ENCODE measurements around the gene RAB11B. TPM values are rescaled to one million over a fixed set of nuclear protein-coding genes. Genes with fewer than 3 reads are reported as not detected.
"Not testable (repeated sequence)": the region's sequence is repeated elsewhere in the genome, so short reads cannot be mapped to it uniquely, and the experiment has no call there.

Gene RAB11B
- total RNA-seq = 10 to 100 TPM; 39.5 to 57.7 (median 41.3) TPM

GRCh38 chr19:8389891-8390616, at the start of gene RAB11B:
Gene RAB11B (plus strand): TSS chr19:8390360. CDS start chr19:8390417, 57 bp downstream.
- Histone ChIP-seq H3K36me3 (no peaks in the 10 kb centered on the region), H3K27ac (peak within 1 kb of the TSS; percentile 100), H3K27me3 (no peaks in the 10 kb centered on the region), H3K9me3 (no peaks in the 10 kb centered on the region), H3K4me3 (peak within 1 kb of the TSS; percentile 96 to 98 (median 96)), H3K4me1 (peaks cover 5 to 27% of the 10 kb centered on the region in 2 donors)
- intact Hi-C loops (cut with DNase I; ENCODE audit: low total_unique reads) = no loop called here
- TF ChIP-seq, protein P1, sequence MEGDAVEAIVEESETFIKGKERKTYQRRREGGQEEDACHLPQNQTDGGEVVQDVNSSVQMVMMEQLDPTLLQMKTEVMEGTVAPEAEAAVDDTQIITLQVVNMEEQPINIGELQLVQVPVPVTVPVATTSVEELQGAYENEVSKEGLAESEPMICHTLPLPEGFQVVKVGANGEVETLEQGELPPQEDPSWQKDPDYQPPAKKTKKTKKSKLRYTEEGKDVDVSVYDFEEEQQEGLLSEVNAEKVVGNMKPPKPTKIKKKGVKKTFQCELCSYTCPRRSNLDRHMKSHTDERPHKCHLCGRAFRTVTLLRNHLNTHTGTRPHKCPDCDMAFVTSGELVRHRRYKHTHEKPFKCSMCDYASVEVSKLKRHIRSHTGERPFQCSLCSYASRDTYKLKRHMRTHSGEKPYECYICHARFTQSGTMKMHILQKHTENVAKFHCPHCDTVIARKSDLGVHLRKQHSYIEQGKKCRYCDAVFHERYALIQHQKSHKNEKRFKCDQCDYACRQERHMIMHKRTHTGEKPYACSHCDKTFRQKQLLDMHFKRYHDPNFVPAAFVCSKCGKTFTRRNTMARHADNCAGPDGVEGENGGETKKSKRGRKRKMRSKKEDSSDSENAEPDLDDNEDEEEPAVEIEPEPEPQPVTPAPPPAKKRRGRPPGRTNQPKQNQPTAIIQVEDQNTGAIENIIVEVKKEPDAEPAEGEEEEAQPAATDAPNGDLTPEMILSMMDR (IDR thresholded peaks at IDR 0.05) = peak in 2 of 3 donors; percentile 5 to 15
- TF ChIP-seq POLR2AphosphoS5 (IDR thresholded peaks at IDR 0.05) = peak; percentile 72 to 90 (median 74)
- TF ChIP-seq POLR2A (IDR thresholded peaks at IDR 0.05) = peak; percentile 59
- peak; percentile 99 to 100 for DNase-seq (ENCODE audit: low spot score in 2 of 2)

GRCh38 chr19:8341504-8341903, 48.7 kb upstream of the RAB11B start:
- H3K4me1 ChIP-seq; intact Hi-C loops (cut with DNase I; ENCODE audit: low total_unique reads); H3K36me3 ChIP-seq; DNase-seq (ENCODE audit: low spot score in 2 of 2); H3K9me3 ChIP-seq: not testable (repeated sequence)
- peak overlapping the region in 1 of 2 donors; percentile 92 for H3K27ac ChIP-seq
- H3K27me3 ChIP-seq = peaks cover 4 to 13% of the 10 kb centered on the region in 2 donors
- peak overlapping the region in 1 of 3 donors; percentile 79 for H3K4me3 ChIP-seq

DNA sequence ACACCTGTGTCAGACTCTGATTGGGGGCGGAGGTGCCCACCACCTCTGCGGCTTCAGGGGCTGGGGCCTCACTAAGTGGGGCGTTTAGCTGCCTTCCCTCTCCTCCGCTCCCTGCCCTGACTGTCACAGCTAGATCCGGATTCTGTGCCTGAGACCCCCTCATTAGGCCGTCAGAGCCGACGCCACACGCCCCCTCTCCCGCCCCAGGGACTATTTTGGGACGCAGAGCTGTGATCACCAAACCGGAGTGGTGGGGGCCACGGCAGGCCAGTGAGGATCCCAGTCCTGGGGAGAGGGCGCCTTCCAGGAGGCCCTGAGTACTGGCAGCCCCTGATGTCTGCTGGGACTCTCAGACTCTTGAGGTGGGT, 47.9 kb upstream of the RAB11B start:
- Histone ChIP-seq H3K27ac (peak overlapping the region; percentile 74 to 92), H3K4me3 (peak overlapping the region; percentile 49 to 79 (median 57)), H3K36me3 (no peaks in the 10 kb centered on the region), H3K9me3 (no peaks in the 10 kb centered on the region), H3K4me1 (peaks cover 0 to 3% of the 10 kb centered on the region in 2 donors), H3K27me3 (peaks cover 4 to 13% of the 10 kb centered on the region in 2 donors)
- intact Hi-C loops (cut with DNase I; ENCODE audit: low total_unique reads) = no loop called here
- TF ChIP-seq POLR2A (IDR thresholded peaks at IDR 0.05) (no peak), POLR2AphosphoS5 (IDR thresholded peaks at IDR 0.05) (no peak)
- TF ChIP-seq, protein P1 (IDR thresholded peaks at IDR 0.05) = no peak
- no peak for DNase-seq (ENCODE audit: low spot score in 2 of 2)

GRCh38 chr19:8342684-8343482, 47.3 kb upstream of the RAB11B start, which contains the start of gene KANK3:
Gene KANK3 (minus strand): TSS chr19:8343262. CDS start chr19:8337828, 5,434 bp downstream.
- Histone ChIP-seq H3K27ac (peak within 1 kb of the TSS; percentile 74 to 92), H3K4me3 (peak within 1 kb of the TSS; percentile 49 to 79 (median 57)), H3K27me3 (peaks cover 4 to 9% of the 10 kb centered on the region in 2 donors), H3K36me3 (no peaks in the 10 kb centered on the region), H3K4me1 (peaks cover 0 to 3% of the 10 kb centered on the region in 2 donors), H3K9me3 (no peaks in the 10 kb centered on the region)
- intact Hi-C loops (cut with DNase I; ENCODE audit: low total_unique reads) = no loop called here
- DNase-seq (ENCODE audit: low spot score in 2 of 2) = peak; percentile 91 to 92
- peak; percentile 35 for TF ChIP-seq POLR2A (IDR thresholded peaks at IDR 0.05)
- TF ChIP-seq POLR2AphosphoS5 (IDR thresholded peaks at IDR 0.05) = peak; percentile 26 to 58 (median 40)
- TF ChIP-seq, protein P1 (IDR thresholded peaks at IDR 0.05) = peak in 2 of 3 donors; percentile 16 to 18

DNA sequence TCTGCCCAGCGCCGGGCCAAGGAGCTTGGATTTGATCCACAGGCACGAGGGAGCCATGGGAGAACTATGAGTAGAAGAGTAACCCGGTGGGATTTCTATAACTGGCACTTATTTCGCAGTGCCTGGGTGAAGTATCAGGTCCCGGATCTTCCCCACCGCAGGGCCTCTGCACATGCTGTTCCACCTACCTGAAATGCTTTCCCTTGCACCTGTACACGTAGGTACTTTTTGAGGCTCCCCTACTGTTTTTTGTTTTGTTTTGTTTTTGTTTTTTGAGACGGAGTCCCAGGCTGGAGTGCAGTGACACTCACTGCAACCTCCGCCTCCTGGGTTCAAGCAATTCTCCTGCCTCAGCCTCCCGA, 46.7 kb upstream of the RAB11B start:
- Histone ChIP-seq H3K36me3 (no peaks in the 10 kb centered on the region), H3K4me3 (peak overlapping the region; percentile 49 to 79 (median 57)), H3K9me3 (no peaks in the 10 kb centered on the region), H3K27ac (no peak overlapping the region), H3K27me3 (peaks cover 4 to 9% of the 10 kb centered on the region in 2 donors), H3K4me1 (peaks cover 0 to 3% of the 10 kb centered on the region in 2 donors)
- no peak for DNase-seq (ENCODE audit: low spot score in 2 of 2)
- intact Hi-C loops (cut with DNase I; ENCODE audit: low total_unique reads) = no loop called here
- TF ChIP-seq, protein P1 (IDR thresholded peaks at IDR 0.05) = no peak
- no peak for TF ChIP-seq POLR2AphosphoS5 (IDR thresholded peaks at IDR 0.05)
- no peak for TF ChIP-seq POLR2A (IDR thresholded peaks at IDR 0.05)

- H3K9me3 ChIP-seq; H3K4me3 ChIP-seq; H3K27ac ChIP-seq; DNase-seq (ENCODE audit: low spot score in 2 of 2); H3K4me1 ChIP-seq; H3K27me3 ChIP-seq; H3K36me3 ChIP-seq: not testable (repeated sequence)
- intact Hi-C loops (cut with DNase I; ENCODE audit: low total_unique reads) = loop anchor here (5.0 kb wide), 1 partner anchor 48 kb away; no protein-coding TSS in a partner anchor
Measured at GRCh38 chr19:8349629-8350372, 40.4 kb upstream of the RAB11B start.

All from breast epithelium (tissue), 4 donors.